GM21390 (cell line): ENCODE results near the gene TIMM22.
"Not testable (repeated sequence)": the region's sequence is repeated elsewhere in the genome, so short reads cannot be mapped to it uniquely, and the experiment has no call there.

Experiments used
- ATAC-seq: cut with Tn5 transposase; IDR thresholded peaks from one replicate; pipeline ENCODE4 v1.9.1; 2021; ENCODE audit not compliant: unreplicated experiment

TIMM22 gene

GRCh38 chr17:1037238-1037879, 40.4 kb downstream of the TIMM22 start:
- no peak for ATAC-seq

- no peak for ATAC-seq
Observed at GRCh38 chr17:1038459-1039122, 41.7 kb downstream of the TIMM22 start.

- ATAC-seq: no peak
Observed at GRCh38 chr17:1039123-1039507, 42.2 kb downstream of the TIMM22 start.

- ATAC-seq: no peak
Observed at GRCh38 chr17:1039511-1040215, 42.7 kb downstream of the TIMM22 start.

- no peak for ATAC-seq
Observed at GRCh38 chr17:1040216-1040600, 43.3 kb downstream of the TIMM22 start.

- no peak for ATAC-seq
Observed at GRCh38 chr17:1041746-1042145, 44.8 kb downstream of the TIMM22 start.

- ATAC-seq: no peak
Observed at GRCh38 chr17:1042486-1042885, 45.6 kb downstream of the TIMM22 start.

GRCh38 chr17:1043601-1044251, 46.8 kb downstream of the TIMM22 start:
- ATAC-seq: no peak

GRCh38 chr17:1044387-1045009, 47.6 kb downstream of the TIMM22 start:
- not testable (repeated sequence) for ATAC-seq

- ATAC-seq: no peak
Observed at GRCh38 chr17:1045456-1045855, 48.5 kb downstream of the TIMM22 start.

GRCh38 chr17:1047177-1047878, 50.4 kb downstream of the TIMM22 start:
- no peak for ATAC-seq

- no peak for ATAC-seq
Observed at GRCh38 chr17:1047879-1048470, 51.0 kb downstream of the TIMM22 start.

GRCh38 chr17:1048516-1049115, 51.7 kb downstream of the TIMM22 start:
- not testable (repeated sequence) for ATAC-seq

GRCh38 chr17:1049446-1050225, 52.7 kb downstream of the TIMM22 start:
- ATAC-seq: no peak

- no peak for ATAC-seq
Observed at GRCh38 chr17:1050246-1050995, 53.5 kb downstream of the TIMM22 start.

- ATAC-seq: no peak
Observed at GRCh38 chr17:1050996-1051925, 54.3 kb downstream of the TIMM22 start.
